Measurements from ENCODE around the gene VAT1L.

DNA sequence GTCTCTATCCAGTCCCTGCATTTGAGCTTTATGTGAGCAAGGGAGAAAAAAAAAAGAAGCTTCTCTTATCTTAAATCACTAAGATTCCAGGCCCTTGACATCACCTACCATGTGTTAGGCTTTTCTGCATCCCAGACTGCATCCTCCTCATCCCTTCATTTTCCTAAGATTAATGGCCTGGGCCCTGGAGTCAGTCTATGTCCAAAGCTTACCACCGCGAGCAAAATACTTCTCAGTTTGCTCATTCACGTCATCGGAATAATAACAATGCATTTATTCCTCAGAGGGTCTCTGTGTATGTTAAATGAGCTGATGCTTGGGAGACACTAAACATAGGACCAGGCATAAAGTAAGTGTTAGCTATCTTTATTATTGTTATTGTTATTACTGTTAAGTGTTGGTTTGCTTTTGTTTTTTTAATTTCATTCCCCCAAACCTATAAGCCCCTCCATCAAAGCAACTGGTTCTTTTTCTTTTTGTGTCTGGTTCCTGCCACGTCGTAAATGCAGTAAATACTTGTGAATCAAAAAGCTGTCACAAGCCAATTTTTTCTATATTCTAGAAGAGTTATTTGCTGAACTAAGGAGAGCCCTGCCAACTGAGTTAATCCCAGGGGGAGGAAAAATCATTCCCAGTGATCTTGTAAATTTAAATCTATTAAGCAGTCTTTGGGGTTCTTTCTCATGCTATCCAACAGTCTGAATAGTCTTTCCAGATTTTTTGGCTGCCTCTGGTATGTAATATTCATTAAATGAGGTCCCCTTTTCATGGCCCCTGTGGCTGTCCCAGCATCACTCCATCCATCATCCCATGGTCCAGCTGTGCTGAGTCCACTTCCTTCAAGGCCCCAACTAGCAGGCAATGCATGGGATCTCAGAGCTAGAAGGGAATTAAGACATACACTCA is 46.5 kb downstream of the VAT1L start:
- TF ChIP-seq, protein P1, sequence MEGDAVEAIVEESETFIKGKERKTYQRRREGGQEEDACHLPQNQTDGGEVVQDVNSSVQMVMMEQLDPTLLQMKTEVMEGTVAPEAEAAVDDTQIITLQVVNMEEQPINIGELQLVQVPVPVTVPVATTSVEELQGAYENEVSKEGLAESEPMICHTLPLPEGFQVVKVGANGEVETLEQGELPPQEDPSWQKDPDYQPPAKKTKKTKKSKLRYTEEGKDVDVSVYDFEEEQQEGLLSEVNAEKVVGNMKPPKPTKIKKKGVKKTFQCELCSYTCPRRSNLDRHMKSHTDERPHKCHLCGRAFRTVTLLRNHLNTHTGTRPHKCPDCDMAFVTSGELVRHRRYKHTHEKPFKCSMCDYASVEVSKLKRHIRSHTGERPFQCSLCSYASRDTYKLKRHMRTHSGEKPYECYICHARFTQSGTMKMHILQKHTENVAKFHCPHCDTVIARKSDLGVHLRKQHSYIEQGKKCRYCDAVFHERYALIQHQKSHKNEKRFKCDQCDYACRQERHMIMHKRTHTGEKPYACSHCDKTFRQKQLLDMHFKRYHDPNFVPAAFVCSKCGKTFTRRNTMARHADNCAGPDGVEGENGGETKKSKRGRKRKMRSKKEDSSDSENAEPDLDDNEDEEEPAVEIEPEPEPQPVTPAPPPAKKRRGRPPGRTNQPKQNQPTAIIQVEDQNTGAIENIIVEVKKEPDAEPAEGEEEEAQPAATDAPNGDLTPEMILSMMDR (IDR thresholded peaks at IDR 0.05) = no peak
- TF ChIP-seq POLR2A (IDR thresholded peaks at IDR 0.05) = no peak

Measured in testis (tissue), 2 donors.